NCI-H2171 (cell line): ENCODE data around the gene CMBL.
"Not testable (repeated sequence)": the region's sequence is repeated elsewhere in the genome, so short reads cannot be mapped to it uniquely, and the experiment has no call there.

Source experiments
- DNase-seq: peaks from one replicate; lab custom pipeline; 2025; lab: John Stamatoyannopoulos, UW

CMBL gene

DNA sequence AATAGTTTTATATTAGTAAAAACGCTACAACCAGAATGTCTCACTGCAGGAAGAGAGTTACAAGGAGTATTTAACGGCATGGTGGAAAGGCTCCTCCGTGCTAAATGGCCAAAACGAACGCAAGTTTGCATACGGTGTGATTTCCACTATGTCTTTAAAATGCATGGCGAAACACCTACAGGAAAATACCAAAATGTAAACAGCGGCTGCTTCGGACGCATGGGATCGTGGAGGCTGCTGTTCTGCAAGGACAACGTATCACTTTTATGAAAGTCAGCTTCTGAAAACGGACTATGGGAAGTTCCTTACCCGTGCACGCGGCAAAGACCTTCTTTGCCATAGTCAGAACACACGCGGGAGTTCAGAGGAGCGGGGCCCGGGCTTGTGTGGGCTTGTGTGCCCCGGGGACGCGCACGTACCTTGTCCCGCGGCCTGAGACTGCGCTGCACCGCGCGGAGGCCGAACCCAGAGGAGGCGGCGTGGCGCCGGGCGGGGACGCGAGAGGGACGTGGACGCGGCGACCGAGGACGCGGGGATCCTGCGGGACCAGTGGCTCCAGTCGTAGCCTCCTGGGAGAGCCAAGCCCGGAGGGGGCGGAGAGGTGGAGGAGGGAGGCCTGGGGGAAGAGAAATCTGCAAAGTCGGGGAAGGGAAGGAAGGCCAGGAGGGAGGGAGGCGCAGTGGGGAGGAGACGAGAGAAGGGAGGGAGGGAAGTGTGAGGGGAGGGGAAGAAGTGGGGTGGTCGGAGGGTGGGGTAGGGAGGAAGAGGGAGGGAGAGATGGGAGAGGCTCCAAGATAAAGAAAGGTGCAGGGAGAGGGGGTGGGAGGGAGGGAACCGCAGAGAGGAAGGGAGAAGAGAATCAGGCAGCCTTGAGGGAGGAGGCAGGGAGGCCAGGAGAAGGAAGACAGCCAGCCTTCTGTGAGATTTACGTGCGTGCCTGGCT, at the start of gene CMBL:
Gene CMBL, minus strand, starts transcription at position 697 of the 943 bp plus-strand sequence. CDS start 17,140 bp downstream, outside the sequence.
- peak; percentile 73 for DNase-seq

DNA sequence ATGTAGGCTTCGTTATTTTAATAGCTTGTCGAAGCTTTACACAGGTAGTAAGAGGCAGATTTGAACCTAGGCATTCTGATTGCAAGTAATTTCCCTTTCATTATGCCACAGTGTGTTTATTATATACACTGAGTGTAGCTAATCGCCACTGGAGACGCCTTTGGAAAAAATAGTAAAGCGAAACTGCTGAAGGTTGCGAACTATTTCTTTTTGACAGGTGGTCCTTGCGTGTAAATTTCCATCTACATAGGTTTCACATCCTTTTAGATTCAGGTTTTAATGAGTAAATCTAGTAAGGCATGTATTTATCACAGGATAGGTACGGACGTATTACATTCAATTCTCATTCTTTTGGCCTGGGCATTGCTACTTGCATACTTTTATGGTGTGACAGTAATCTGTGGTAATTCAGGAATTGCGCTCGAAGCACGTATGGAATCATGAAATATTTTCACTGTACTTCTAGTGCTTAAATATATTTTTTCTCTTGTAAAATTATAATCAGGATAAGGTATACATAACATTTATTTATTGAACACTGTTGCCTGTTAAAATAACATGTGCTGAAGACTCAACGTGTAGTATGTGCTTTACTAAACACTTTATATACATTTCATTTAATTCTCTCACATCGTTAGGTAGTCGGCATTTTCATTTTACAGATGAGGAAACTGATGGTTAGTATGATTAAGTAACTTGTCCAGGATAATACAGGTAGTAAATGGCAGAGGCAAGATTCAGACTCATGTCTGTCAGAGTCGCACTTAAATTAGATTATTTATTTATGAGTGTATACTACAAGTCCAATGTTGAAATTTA, 47.6 kb upstream of the CMBL start:
- no peak for DNase-seq

DNA sequence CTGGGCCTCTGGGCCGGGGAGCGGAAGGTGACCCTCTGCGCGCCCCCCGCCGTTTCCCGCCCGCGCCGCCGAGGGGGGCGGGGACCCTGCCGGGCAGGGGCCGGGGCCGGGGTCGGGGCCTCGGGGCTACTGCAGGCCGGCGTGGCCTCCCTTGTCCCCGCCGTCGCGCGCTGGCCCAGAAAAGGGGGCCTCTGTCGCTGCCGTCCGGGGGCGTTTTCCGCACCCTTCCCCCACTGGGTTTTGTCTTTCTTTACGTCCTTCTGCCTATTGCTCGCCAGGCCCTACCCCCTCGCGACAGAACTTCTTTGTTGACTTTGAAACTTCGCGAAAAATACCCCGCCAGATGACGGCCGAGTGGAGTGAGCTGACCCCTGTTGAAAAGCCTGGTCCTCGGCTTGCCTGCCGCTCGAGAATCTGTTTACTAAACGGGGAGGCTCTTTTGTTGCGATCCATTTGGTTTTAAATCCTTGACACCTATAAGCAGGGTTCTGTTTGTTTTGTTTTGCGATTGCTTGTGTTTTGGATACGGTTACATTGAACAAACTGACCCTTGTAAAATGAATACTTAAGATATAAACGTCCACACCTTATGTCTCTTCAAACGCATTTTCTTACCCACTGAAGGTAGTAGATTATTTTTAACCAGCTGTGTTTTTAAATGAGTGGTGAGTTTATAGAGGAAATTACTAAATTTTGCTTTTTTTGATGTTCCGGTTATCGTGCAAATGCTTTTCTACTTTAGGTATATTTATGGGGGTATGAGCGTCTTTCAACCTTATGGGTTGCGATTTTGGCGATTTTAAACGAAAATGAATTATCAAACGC, 46.6 kb upstream of the CMBL start:
- no peak for DNase-seq

DNA sequence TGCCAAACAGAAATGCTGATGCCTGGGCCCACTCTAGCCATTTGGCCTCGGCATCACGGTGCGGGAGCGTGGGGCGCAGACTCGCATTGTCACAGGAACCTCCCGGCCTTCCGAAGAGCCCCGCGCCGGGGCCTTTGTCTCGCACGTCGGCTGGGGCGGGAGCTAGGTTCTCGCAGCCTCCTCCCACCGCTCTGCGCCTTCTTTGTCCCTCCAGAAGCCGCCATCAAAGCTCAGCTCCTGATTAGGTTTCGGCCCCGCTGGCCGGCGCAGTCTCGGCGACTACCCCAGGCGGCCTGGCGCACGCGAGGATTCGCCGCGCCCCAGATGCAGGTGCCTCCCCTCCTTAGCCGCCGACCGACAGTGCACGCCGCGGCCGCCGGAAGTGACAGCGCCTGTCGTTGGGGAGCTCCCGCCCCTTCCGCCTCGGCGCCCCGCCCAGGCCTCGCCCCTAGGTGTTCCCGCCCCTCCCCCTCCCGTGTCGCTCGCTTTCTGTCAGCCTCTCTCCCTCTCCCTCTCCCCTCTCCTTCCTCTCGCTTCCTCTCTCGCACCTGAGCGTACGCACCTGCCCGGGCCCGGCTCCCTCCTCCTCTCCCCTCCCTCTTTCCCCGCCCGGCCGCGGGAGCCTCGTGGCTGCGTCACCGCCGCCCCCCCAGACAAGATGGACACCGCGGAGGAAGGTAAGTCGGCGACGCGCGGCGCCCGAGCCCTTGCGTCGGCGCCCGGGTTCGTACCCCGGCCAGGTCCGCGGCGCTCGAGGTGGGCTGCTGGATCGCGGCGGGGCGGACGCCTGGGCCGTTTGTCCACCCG, 45.7 kb upstream of the CMBL start, which contains the start of gene MARCHF6:
Gene MARCHF6, plus strand, starts transcription at position 455 of the 807 bp plus-strand sequence. Its CDS starts 204 bp downstream, at position 659.
- peak; percentile 99 for DNase-seq

DNA sequence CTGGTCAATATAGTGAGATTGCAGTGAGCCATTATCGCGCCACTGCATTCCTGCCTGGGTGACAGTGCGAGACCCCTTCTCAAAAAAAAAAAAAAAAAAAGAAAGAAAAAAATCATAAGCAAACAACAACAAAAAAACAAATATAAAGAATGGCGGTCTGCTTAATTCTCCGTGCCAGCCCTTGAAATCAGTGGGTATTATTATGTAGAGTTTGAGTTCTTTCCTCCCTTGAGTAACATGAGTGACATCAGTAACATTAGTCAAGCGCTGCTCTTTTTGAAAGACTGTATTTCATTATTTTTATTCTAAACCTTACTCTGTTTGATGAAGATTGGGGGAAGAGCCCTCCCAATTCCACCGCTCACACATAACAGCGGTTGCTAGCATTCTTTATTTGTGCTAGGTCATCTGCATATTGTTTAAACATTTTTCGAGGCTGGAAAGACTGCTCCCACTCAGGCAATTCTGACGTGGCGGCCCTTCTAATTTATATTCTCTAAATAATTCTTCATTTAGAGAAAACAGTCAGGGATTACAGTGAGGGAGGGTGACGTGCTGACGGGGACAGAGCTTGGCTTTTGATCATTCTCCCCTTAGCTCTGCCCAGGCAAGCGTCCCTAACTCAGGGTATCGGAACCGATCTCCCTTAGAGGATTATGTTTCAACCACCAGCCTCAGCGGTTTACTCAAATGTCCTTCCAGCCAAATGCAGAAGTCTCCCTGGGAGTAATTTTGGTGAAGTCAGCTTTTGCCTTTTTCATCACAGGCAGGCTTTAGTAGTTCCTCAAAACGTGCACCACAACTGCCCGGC, 44.9 kb upstream of the CMBL start:
- DNase-seq, result peak; percentile 70

DNA sequence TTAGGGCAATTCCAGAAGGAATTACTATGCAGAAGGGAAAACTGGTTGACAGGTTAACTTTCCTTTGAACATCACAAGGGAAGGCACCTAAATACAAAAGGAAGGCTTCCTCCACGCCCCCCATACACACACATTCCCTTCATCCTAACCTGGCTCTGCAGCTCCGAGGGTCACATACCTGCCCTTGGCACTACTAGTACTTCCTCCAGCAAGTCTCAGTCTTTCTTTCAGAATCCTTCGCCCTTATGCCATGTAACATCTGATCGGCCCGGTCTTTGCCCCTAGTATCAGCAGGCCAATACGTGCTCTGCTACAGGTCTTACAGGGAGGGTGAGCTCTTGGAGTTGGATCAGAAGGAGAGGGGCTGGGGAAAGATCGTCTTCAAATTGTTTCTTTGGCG, 44.2 kb upstream of the CMBL start:
- DNase-seq, result no peak

DNA sequence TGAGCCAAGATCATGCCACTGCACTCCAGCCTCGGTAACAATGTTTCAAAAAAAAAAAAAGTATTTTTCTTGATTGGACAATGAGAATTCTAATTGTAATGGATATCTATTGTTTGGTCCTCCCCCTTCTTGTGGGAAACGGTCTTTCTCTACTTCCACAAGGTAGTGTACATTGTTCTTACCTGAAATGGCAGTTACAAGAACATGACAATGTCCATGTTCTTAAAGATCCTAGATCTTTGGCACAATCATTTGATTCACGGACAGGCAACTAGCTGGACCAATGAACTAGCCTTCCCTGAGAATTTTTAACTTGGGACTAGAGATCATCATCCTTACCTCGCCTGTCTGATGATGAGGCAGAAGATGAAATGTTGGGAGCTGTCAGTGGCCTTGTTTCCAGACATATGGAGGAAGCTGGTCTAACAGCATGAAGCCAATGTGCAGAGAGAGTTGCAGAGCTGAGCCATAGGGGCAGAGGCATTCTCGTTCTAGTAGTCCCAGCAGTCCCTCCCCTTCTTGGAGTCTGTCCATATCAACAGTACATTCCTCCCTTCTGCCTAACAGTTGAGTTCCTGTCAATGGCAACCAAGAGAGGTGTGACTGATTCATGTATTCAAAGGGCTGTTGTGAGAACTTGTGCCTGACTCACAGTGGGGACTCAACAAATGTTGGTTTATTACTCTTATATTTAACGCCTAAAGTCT, 43.6 kb upstream of the CMBL start:
- DNase-seq, result no peak

DNA sequence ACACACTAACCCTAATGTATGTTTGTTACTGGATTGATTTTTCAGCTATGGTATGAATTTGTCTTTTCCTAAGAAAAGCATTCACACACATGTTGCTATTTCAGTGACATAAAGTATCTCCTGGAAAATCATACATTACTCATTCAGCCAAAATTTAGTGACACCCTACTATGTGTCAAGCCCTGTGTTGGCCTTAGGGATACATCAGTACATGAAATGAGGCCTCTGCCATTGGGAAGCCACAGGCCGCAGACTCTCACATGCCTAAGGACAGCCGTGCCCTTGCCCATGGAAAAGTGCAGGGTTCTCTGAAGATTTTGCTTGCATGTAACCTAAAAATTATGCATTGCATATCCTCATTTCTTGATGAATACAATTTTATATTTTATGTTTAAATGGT, 40.6 kb upstream of the CMBL start:
- no peak for DNase-seq

DNA sequence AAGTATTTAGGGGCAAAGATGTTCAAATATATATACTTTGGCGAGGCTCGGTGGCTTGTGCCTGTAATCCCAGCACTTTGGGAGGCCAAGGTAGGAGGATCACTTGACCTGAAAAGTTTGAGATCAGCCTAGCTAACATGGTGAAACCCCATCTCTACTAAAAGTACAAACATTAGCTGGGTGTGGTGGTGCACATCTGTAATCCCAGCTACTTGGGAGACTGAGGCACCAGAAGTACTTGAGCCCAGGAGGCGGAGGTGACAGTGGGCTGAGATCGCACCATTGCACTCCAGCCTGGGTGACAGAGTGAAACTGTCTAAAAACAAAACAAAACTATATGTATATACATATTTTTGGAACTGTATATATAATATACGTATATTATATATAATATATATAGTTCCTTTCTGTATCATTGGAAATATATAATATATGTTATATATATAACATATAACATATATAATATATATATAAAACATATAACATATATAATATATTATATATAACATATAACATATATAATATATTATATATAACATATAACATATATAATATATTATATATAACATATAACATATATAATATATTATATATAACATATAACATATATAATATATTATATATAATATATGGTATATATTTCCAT, 36.9 kb upstream of the CMBL start:
- not testable (repeated sequence) for DNase-seq

DNA sequence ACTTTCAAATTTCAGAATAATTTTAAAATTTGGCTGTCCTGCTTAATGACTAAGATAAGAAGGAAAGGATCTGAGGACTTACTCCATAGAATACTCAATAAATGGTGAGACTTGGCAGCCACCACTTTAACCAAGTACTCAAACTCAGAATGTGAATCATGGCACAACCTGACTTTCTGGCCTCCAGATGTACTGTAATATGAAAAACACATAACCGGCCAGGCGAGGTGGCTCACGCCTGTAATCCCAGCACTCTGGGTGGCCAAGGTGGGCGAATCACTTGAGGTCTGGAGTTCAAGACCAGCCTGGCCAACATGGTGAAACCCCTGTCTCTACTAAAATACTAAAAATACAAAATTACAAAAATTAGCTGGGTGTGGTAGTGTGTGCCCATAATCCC, 35.8 kb upstream of the CMBL start:
- no peak for DNase-seq

DNA sequence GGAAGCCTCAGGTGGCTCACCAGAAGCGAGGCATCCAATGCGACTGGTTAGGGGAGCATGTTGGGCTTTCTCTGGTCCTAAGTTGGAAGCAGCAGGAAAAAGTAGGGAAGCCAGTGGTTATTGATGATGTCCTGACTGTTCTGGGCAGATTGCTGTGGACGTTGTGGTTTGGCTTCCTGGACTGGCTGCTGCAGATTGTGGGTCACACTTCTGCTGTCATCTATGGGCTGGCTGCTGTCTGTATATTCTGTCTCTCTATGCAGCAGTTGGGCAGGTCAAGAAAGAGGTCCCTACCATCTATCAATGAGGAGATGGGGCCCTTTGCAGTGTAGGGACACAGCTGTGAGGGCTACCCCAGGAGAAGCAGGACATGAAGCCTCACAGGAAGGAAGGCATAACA, 32.3 kb upstream of the CMBL start:
- no peak for DNase-seq

DNA sequence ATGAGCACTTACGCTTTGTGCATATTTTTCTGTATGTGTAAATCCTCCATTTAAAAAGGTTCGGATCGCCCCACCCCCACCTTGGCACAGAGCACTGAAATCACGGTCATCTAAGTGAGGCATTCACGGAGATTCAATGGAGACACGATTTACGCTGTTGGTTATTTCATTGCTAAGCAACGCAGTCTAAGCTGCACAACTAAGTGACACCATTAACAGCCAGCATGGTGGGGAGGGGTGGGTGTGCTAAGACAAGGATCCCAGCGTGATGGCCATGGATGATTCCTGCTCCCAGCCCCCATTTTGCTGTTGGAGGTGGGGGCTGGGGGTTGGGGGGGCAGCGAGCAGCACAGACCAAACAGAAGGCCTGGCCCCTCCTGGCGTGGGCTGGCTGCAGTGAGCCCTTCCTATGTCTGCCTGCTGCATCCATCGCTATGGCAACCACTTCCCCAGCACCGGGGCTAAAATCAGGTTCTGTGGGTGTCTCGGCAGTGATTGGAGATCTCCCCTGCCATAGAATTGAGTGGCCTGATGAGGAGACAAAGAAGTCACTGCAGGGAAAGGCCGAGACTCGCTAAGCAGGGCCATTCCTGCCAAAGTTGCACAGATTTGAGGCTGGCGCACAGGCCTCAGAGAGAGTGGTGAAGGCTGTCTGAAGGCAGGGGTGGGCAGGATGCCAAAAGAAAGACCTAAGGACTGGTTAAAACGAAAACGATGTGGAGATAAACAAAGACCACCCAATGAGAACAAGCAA, 31.5 kb upstream of the CMBL start:
- DNase-seq, result no peak

DNA sequence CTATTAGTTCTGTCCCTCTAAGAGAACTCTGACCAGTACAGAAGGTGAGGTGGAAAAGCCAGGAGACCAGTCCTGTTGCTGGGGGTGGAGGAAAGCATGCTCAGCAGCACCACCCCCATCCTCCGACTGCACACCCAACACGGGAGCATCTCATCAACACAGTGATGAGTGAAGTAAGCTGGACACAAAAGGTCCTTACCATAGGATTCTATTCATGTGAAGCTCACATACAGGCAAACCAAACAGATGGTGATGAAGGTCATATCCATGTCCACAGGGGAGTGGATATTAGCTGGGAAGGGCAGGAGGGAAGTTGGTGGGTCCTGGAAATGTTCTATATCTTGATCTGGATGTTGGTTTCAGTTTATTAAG, 31.0 kb upstream of the CMBL start:
- no peak for DNase-seq

DNA sequence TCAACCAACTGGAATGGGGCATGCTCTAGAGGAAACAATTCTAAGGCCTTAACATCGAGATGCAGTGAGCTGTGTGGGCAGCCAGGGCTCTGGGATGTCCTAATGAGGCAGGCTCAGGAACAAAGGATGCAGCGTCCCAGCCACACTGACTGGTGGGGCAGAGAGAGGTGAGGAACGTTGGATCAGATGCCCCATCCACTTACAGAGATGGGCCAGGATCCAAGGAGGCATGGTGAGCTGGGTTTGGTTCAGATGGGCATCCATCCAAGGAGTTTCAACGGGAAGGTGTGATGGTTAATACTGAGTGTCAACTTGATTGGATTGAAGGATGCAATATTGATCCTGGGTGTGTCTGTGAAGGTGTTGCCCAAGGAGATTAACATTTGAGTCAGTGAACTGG, 30.3 kb upstream of the CMBL start:
- no peak for DNase-seq

DNA sequence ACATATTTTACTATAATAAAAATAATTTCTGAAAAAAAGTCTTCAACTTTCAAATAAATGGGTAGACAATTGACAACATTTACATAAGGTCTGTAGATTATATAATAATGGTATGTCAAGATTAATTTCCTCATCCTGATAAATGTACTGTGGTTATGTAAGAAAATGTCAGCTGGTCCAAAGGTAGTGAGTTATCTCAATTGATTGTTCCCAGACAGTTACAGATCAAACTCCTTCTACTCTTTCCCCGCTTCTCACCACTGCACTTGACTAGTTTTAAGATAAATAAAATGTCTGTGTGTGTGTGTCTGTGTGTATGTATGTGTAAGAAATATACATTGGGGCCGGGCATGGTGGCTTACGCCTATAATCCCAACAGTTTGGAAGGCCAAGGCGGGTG, 29.4 kb upstream of the CMBL start:
- no peak for DNase-seq

DNA sequence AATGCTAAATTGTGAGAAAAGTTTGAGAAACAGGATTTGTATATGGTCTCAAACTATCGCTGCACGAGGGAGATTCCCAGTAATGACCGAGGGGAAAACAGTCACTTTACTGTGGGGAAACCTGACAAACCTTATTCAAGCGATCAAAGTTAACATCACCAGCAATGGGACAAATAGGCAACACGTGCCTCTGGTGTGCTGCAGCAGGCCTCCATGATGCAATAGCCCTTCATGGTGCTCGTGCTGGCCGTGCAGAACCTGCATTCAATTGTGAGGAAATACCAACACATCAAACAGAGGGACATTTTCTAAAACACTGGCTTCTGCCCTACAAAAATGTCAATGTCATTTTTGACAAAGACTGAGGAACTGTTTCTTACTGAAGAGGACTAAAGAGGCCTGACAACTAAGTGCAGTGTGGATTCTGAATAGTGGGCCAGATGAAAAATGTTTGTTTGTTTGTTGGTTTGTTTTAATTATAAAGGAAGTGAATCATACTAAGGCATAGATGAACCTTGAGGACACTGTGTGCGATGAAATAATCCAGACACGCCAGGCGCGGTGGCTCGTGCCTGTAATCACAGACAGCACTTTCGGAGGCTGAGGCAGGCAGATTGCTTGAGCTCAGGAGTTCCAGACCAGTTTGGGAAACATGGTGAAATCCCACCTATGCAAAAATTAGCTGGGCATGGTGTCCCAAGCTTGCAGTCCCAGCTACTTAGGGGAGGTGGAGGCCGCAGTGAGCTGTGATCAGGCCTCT, 28.2 kb upstream of the CMBL start:
- no peak for DNase-seq

DNA sequence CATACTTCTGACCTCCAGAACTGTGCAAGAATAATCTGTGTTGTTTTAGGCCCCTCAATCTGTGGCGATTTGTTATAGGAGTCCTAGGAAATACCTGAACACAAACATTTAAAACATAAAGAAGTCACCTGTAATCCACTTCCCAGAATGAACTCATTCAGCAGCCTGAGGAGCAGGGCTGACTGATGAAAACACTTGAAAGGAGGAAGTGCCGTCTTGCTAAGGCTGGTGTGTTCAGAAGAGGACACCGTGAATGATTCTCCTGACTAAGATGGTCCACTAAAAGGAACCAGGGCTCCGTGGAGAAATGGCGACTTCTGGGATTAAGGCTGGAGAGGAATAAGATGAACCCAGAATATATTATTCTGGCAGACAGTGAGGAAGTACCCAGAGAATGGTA, 27.1 kb upstream of the CMBL start:
- DNase-seq, result no peak
